ENCODE measurements around the gene EHD1.

GRCh38 chr11:64876835-64877341 lies 1.5 kb downstream of the EHD1 start:
- TF ChIP-seq CTCF (optimal IDR thresholded peaks at IDR 0.05 in 1 of 3, IDR thresholded peaks at IDR 0.05 in 1 of 3, conservative IDR thresholded peaks at IDR 0.05 in 1 of 3; ENCODE audit: extremely low read depth in 1 of 3, insufficient read depth in 2 of 3, low read length in 3 of 3) (no peak), EZH2 (IDR thresholded peaks at IDR 0.05; ENCODE audit: low read length) (no peak)
